GM12878 (cell line): ENCODE data around the gene CHST2. TPM values are rescaled to one million over a fixed set of nuclear protein-coding genes. Genes with fewer than 3 reads are reported as not detected.

Experiments
- ATAC-seq: fragments of 200-7000 bp; cut with Tn5 transposase; 3 replicates; pipeline ENCODE4 v1.9.1; 2020; ENCODE audit warnings: mild to moderate bottlenecking, moderate library complexity
- BruUV-seq: library from RNA; stranded (reverse); fragments of 400-500 nt; replicated peaks from 2 replicates; lab custom pipeline; 2021; lab: Mats Ljungman, UMichigan
- CTCF ChIA-PET: fragments of 300-600 bp; sonication (Branson Sonifier 250); formaldehyde crosslinking; extraction: SDS; loops from one replicate; lab custom pipeline; 2021; ENCODE audit warnings: inconsistent platforms; lab: Yijun Ruan, JAX
- POLR2A ChIA-PET: fragments of 350-600 bp; formaldehyde crosslinking; extraction: SDS; loops from one replicate; lab custom pipeline; 2021; ENCODE audit warnings: inconsistent platforms; lab: Charles Lee
- RAD21 ChIA-PET: fragments of 300-600 bp; sonication (Branson Sonifier 250); formaldehyde crosslinking; loops from one replicate; lab custom pipeline; 2023; ENCODE audit warnings: antibody characterized with exemption; ENCODE audit not compliant: unreplicated experiment; lab: Charles Lee
- SMC1A ChIA-PET: fragments of 300-600 bp; sonication (Branson Sonifier 250); formaldehyde crosslinking; loops from one replicate; lab custom pipeline; 2023; ENCODE audit not compliant: unreplicated experiment, uncharacterized antibody; lab: Charles Lee
- DNase-seq: peaks from one replicate; pipeline ENCODE4 v3.0.0-alpha.2; 2011; ENCODE audit warnings: low read depth, low spot score
- FAIRE-seq: peaks from 3 replicates; lab custom pipeline; 2011; peaks lifted over from hg19 to GRCh38; lab: Jason Lieb, UNC
- H2AFZ ChIP-seq: 2 replicates; pipeline ENCODE4 v1.6.0; 2011; ENCODE audit warnings: low read depth, low read length, control low read depth; ENCODE audit not compliant: control insufficient read depth
- H3K27ac ChIP-seq: 2 replicates; pipeline ENCODE4 v1.5.1; 2011; ENCODE audit warnings: control low read depth; ENCODE audit not compliant: control insufficient read depth, insufficient read depth
- H3K27me3 ChIP-seq, 2 experiments: replicated peaks in 1 of 2; 2 replicates each; pipeline versions ENCODE4 v1.6.0 to v1.6.1; 2011; ENCODE audit warnings: low read length in 1 of 2; ENCODE audit not compliant: control insufficient read depth in 2 of 2, insufficient read depth in 2 of 2
- H3K36me3 ChIP-seq, 2 experiments: 2 replicates each; pipeline ENCODE4 v1.5.1; 2011; ENCODE audit warnings: low read length in 1 of 2; ENCODE audit not compliant: control insufficient read depth in 2 of 2, insufficient read depth in 2 of 2
- H3K4me1 ChIP-seq: 2 replicates; pipeline ENCODE4 v1.6.1; 2011; ENCODE audit warnings: mild to moderate bottlenecking, low read length, moderate library complexity, mixed read lengths; ENCODE audit not compliant: control insufficient read depth, insufficient read depth
- H3K4me2 ChIP-seq: 2 replicates; pipeline ENCODE4 v1.6.0; 2011; ENCODE audit warnings: control low read depth; ENCODE audit not compliant: control insufficient read depth, insufficient read depth
- H3K4me3 ChIP-seq: fragments of 200-600 bp; sonication (generic); 2 replicates; pipeline ENCODE4 v1.5.1; 2016
- H3K79me2 ChIP-seq: 2 replicates; pipeline ENCODE4 v1.6.0; 2011; ENCODE audit warnings: low read length; ENCODE audit not compliant: control insufficient read depth, insufficient read depth
- H3K9ac ChIP-seq: 2 replicates; pipeline ENCODE4 v1.8.0; 2011; ENCODE audit warnings: low read length, control low read depth, mixed read lengths; ENCODE audit not compliant: control insufficient read depth, insufficient read depth
- H3K9me3 ChIP-seq: replicated peaks from 3 replicates; pipeline ENCODE4 v1.5.1; 2011; ENCODE audit warnings: mild to moderate bottlenecking, low read length; ENCODE audit not compliant: control insufficient read depth, insufficient read depth
- H4K20me1 ChIP-seq: 2 replicates; pipeline ENCODE4 v1.6.0; 2011; ENCODE audit not compliant: control insufficient read depth, insufficient read depth
- CHD2 ChIP-seq: IDR thresholded peaks from 2 replicates; pipeline ENCODE4 v1.6.1; 2011; ENCODE audit warnings: low read depth, low read length, improper control_type of control experiment, borderline replicate concordance
- EGR1 ChIP-seq, 2 experiments: IDR thresholded peaks; 1 replicate in 1 of 2; 2 replicates in 1 of 2; pipeline ENCODE4 v1.6.1; 2011 to 2012; ENCODE audit warnings: low read depth in 2 of 2, low read length in 2 of 2, borderline replicate concordance in 1 of 2, mild to moderate bottlenecking in 1 of 2, moderate library complexity in 1 of 2
- HDAC2 ChIP-seq: fragments of 200-600 bp; sonication (generic); IDR thresholded peaks from 2 replicates; pipeline ENCODE4 v1.6.1; 2017
- IKZF1 ChIP-seq: fragments of 450-650 bp; conservative IDR thresholded peaks from 2 replicates; pipeline ENCODE4 v1.6.1; 2017; ENCODE audit warnings: antibody characterized with exemption, mild to moderate bottlenecking
- IRF4 ChIP-seq: IDR thresholded peaks from 2 replicates; pipeline ENCODE4 v1.6.1; 2011; ENCODE audit warnings: low read depth, low read length
- JUNB ChIP-seq: IDR thresholded peaks from 2 replicates; pipeline ENCODE4 v1.6.1; 2016; ENCODE audit warnings: antibody characterized with exemption, mild to moderate bottlenecking
- KDM1A ChIP-seq: fragments of 200-600 bp; sonication (generic); IDR thresholded peaks from 2 replicates; pipeline ENCODE4 v1.6.1; 2016; ENCODE audit warnings: borderline replicate concordance
- MXI1 ChIP-seq: fragments of 150-350 bp; IDR thresholded peaks from 2 replicates; pipeline ENCODE4 v1.6.1; 2011; ENCODE audit warnings: low read depth, mild to moderate bottlenecking, inconsistent platforms, low read length, improper control_type of control experiment
- MYB ChIP-seq: fragments of 150-350 bp; IDR thresholded peaks from 2 replicates; pipeline ENCODE4 v1.6.1; 2014; ENCODE audit warnings: mild to moderate bottlenecking, low read depth, low read length, borderline replicate concordance
- NBN ChIP-seq: fragments of 450-650 bp; IDR thresholded peaks from 2 replicates; pipeline ENCODE4 v1.6.1; 2016
- NRF1 ChIP-seq: conservative IDR thresholded peaks from 2 replicates; pipeline ENCODE4 v1.6.1; 2011; ENCODE audit warnings: mild to moderate bottlenecking, low read depth, low read length, improper control_type of control experiment
- RELA ChIP-seq: fragments of 450-650 bp; IDR thresholded peaks from 2 replicates; pipeline ENCODE4 v1.8.0; 2014; ENCODE audit warnings: borderline replicate concordance; ENCODE audit not compliant: partially characterized antibody
- ZNF384 ChIP-seq: IDR thresholded peaks from 2 replicates; pipeline ENCODE4 v1.6.1; 2012; ENCODE audit warnings: low read depth, mild to moderate bottlenecking, low read length, improper control_type of control experiment, borderline replicate concordance
- WGBS: methylation state at CpG from one replicate; pipeline ENCODE4 v1.1.6; 2016; ENCODE audit warnings: low lambda C conversion rate; ENCODE audit not compliant: insufficient replicate concordance, insufficient coverage; ENCODE audit errors: missing lambda C conversion rate; 5-methylcytosine and 5-hydroxymethylcytosine counted together
- in situ Hi-C: fragments of 300-500 bp; cut with MboI; formaldehyde crosslinking; loops from 9 replicates; pipeline ENCODE4 v1.14.3; 2018; ENCODE audit warnings: mixed read lengths
- intact Hi-C: fragments of 100-400 bp; cut with micrococcal nuclease; formaldehyde crosslinking; loops from one replicate; pipeline ENCODE4 v1.14.2; 2022; ENCODE audit not compliant: unreplicated experiment
- polyA plus RNA-seq, 11 experiments: library from polyadenylated mRNA; depleted of rRNA in 4 of 11; unstranded in 6 of 11; stranded (reverse) in 5 of 11; fragments of >200 nt; fragmentation: Nextera tagmentation in 4 of 11; fragmentation: Illumina TruSeq in 1 of 11; extraction: Ambion mirVana in 4 of 11; extraction: Trizol in 1 of 11; gene quantifications; 1 replicate in 1 of 11; 2 replicates in 10 of 11; pipeline versions ENCODE4 v1.2.1 to v1.2.3, GENCODE V29; 2011 to 2016; ENCODE audit warnings: inconsistent platforms in 2 of 11, missing spikeins in 2 of 11, low read depth in 1 of 11
- total RNA-seq, 4 experiments: library from RNA; depleted of rRNA in 3 of 4; stranded (reverse); fragments of >200 nt in 3 of 4; fragmentation: Illumina TruSeq in 1 of 4; extraction: Trizol in 1 of 4; gene quantifications; 2 replicates each; pipeline versions ENCODE4 v1.2.1 to v1.2.3, GENCODE V29; 2013 to 2021
- TF ChIP-seq, protein P1 (sequence below): fragments of 150-350 bp; IDR thresholded peaks from 2 replicates; pipeline ENCODE4 v1.6.1; 2014; ENCODE audit warnings: mild to moderate bottlenecking, low read depth, low read length
- TF ChIP-seq, protein P2 (sequence below): fragments of 450-650 bp; IDR thresholded peaks from 2 replicates; pipeline ENCODE4 v1.6.1; 2018; ENCODE audit warnings: mild to moderate bottlenecking, low read depth, moderate library complexity; ENCODE audit not compliant: partially characterized antibody
- TF ChIP-seq, protein P3 (sequence below): fragments of 450-650 bp; formaldehyde crosslinking; IDR thresholded peaks from 2 replicates; pipeline ENCODE4 v1.5.0; 2022; ENCODE audit warnings: mild to moderate bottlenecking, missing genetic modification characterization
- TF ChIP-seq, protein P4 (sequence below): IDR thresholded peaks from 2 replicates; pipeline ENCODE4 v1.6.1; 2011; ENCODE audit warnings: low read depth, low read length, improper control_type of control experiment, borderline replicate concordance

CHST2 gene
- total and polyA plus RNA-seq, 10 of the 15 experiments (the other 5 are each of a cell fraction or from before 2014, with no cell fraction given): 1.6 to 37.2 (median 8.8) TPM

DNA sequence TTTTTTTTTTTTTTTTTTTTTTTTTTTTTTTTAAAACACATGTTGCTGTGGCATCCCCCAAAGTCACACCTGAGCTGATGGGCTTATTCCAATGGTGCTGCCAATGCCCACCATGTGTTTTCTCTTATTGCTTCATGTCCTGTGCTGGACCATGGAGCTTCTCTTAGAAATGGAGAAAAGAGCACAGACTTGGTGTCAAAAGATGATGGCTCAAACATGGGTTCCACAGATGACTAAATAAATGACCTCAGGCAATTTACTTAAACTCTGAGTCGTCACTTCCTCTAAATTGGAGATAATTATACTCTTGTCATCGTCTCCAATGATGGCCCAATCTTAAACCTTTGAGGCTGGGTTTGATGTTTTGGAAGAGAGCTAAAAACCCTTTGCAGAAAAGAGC, 28.1 kb downstream of the CHST2 start:
- Histone ChIP-seq H3K27ac (no peak overlapping the region), H3K4me3 (no peak overlapping the region), H4K20me1 (no peaks in the 10 kb centered on the region), H2AFZ (no peak overlapping the region), H3K9ac (no peak overlapping the region), H3K9me3 (no peaks in the 10 kb centered on the region), H3K4me1 (no peaks in the 10 kb centered on the region), H3K4me2 (no peak overlapping the region), H3K79me2 (no peaks in the 10 kb centered on the region), H3K36me3 (no peaks in the 10 kb centered on the region), H3K27me3 (no peaks in the 10 kb centered on the region)
- DNase-seq (no peak), ATAC-seq (no peak), FAIRE-seq (no peak)
- in situ Hi-C loops (no loop called here), intact Hi-C loops (no loop called here)
- ChIA-PET SMC1A (interaction anchor here (1.0 to 1.3 kb wide), 3 partner anchors 16 to 37 kb away, joined by 3 to 4 read pairs (median 3); no protein-coding TSS in a partner anchor), CTCF (interaction anchor here (1.1 kb wide), 2 partner anchors 10 to 143 kb away, joined by 3 read pairs; no protein-coding TSS in a partner anchor), POLR2A (interaction anchor here (0.6 kb wide), 1 partner anchor 228 kb away, joined by 4 read pairs; no protein-coding TSS in a partner anchor), RAD21 (interaction anchor here (0.6 to 0.7 kb wide), 3 partner anchors 60 to 141 kb away, joined by 3 to 4 read pairs (median 3); no protein-coding TSS in a partner anchor)
- BruUV-seq: no TSS peak
- 13% methylated on average over 2 of the region's 2 CpGs for WGBS
- TF ChIP-seq IRF4: no peak
- no peak for TF ChIP-seq KDM1A
- TF ChIP-seq EGR1 (IDR thresholded peaks at IDR 0.05; ENCODE audit: borderline replicate concordance in 1 of 2, low read depth in 2 of 2, low read length in 2 of 2): no peak
- TF ChIP-seq MXI1: no peak
- TF ChIP-seq NBN: no peak
- TF ChIP-seq, protein P1, sequence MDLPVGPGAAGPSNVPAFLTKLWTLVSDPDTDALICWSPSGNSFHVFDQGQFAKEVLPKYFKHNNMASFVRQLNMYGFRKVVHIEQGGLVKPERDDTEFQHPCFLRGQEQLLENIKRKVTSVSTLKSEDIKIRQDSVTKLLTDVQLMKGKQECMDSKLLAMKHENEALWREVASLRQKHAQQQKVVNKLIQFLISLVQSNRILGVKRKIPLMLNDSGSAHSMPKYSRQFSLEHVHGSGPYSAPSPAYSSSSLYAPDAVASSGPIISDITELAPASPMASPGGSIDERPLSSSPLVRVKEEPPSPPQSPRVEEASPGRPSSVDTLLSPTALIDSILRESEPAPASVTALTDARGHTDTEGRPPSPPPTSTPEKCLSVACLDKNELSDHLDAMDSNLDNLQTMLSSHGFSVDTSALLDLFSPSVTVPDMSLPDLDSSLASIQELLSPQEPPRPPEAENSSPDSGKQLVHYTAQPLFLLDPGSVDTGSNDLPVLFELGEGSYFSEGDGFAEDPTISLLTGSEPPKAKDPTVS: no peak
- no peak for TF ChIP-seq MYB
- TF ChIP-seq NRF1: no peak
- no peak for TF ChIP-seq IKZF1
- no peak for TF ChIP-seq RELA
- TF ChIP-seq ZNF384: no peak
- TF ChIP-seq JUNB: no peak
- TF ChIP-seq, protein P2, sequence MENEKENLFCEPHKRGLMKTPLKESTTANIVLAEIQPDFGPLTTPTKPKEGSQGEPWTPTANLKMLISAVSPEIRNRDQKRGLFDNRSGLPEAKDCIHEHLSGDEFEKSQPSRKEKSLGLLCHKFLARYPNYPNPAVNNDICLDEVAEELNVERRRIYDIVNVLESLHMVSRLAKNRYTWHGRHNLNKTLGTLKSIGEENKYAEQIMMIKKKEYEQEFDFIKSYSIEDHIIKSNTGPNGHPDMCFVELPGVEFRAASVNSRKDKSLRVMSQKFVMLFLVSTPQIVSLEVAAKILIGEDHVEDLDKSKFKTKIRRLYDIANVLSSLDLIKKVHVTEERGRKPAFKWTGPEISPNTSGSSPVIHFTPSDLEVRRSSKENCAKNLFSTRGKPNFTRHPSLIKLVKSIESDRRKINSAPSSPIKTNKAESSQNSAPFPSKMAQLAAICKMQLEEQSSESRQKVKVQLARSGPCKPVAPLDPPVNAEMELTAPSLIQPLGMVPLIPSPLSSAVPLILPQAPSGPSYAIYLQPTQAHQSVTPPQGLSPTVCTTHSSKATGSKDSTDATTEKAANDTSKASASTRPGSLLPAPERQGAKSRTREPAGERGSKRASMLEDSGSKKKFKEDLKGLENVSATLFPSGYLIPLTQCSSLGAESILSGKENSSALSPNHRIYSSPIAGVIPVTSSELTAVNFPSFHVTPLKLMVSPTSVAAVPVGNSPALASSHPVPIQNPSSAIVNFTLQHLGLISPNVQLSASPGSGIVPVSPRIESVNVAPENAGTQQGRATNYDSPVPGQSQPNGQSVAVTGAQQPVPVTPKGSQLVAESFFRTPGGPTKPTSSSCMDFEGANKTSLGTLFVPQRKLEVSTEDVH: no peak
- TF ChIP-seq CHD2: no peak
- TF ChIP-seq, protein P3, sequence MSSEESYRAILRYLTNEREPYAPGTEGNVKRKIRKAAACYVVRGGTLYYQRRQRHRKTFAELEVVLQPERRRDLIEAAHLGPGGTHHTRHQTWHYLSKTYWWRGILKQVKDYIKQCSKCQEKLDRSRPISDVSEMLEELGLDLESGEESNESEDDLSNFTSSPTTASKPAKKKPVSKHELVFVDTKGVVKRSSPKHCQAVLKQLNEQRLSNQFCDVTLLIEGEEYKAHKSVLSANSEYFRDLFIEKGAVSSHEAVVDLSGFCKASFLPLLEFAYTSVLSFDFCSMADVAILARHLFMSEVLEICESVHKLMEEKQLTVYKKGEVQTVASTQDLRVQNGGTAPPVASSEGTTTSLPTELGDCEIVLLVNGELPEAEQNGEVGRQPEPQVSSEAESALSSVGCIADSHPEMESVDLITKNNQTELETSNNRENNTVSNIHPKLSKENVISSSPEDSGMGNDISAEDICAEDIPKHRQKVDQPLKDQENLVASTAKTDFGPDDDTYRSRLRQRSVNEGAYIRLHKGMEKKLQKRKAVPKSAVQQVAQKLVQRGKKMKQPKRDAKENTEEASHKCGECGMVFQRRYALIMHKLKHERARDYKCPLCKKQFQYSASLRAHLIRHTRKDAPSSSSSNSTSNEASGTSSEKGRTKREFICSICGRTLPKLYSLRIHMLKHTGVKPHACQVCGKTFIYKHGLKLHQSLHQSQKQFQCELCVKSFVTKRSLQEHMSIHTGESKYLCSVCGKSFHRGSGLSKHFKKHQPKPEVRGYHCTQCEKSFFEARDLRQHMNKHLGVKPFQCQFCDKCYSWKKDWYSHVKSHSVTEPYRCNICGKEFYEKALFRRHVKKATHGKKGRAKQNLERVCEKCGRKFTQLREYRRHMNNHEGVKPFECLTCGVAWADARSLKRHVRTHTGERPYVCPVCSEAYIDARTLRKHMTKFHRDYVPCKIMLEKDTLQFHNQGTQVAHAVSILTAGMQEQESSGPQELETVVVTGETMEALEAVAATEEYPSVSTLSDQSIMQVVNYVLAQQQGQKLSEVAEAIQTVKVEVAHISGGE (CRISPR knock-in tag): no peak
- TF ChIP-seq, protein P4, sequence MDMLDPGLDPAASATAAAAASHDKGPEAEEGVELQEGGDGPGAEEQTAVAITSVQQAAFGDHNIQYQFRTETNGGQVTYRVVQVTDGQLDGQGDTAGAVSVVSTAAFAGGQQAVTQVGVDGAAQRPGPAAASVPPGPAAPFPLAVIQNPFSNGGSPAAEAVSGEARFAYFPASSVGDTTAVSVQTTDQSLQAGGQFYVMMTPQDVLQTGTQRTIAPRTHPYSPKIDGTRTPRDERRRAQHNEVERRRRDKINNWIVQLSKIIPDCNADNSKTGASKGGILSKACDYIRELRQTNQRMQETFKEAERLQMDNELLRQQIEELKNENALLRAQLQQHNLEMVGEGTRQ: no peak
- TF ChIP-seq HDAC2: no peak
